ENCODE measurements around the gene ITPKB. TPM values are rescaled to one million over a fixed set of nuclear protein-coding genes. Genes with fewer than 3 reads are reported as not detected.

The ITPKB gene
- total RNA-seq, 1 experiment from 2014 or later, result 17.7 TPM

DNA sequence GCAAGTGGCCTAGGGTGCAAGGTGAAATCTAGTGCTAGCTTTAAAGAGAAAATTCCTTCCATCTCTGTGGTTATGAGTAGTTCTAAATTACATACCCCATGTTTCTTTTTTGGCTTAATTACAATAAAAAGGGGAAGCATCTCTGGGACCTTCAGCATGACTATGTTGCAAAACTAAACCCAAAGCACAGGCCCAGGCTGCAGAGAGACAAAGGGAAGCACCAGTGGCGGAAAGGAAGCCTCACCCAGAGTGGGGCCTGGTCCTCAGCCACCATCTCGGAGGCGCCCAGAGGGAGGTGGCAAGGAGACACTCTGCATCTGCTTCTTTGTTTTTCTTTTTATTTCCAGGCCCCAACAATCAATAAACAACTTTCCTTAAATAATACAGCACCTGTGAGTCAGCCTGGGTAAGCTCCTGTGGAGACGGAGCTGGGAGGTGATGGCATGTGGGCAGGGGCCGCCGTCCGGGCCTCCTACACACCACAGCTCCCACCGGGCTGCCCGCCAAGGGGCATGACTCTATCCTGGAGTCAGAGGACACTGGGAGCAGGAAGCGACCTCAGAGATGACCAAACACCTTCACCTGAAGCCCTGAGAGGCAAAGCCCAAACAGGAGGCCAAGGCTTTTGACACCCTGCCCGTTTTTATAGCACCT is 21.7 kb downstream of the ITPKB start:
- Histone ChIP-seq H3K79me2 (ENCODE audit: low read length) (peaks cover 4% of the 10 kb centered on the region; the same call in 1 of the 2 replicates), H3K36me3 (ENCODE audit: low read depth, low read length) (peaks cover 10% of the 10 kb centered on the region; the same call in 1 of the 2 replicates), H3K4me1 (ENCODE audit: insufficient read depth, low read length) (peaks cover 25% of the 10 kb centered on the region), H3K9ac (ENCODE audit: low read length) (no peak overlapping the region), H2AFZ (ENCODE audit: low read length) (no peak overlapping the region), H3F3A (ENCODE audit: low read length, unreplicated experiment) (no peaks in the 10 kb centered on the region), H3K9me2 (replicated peaks; ENCODE audit: low read length) (no peaks in the 10 kb centered on the region), H3K4me2 (ENCODE audit: low read length) (peak overlapping the region; percentile 5), H3K9me3 (ENCODE audit: low read length) (peaks cover 6% of the 10 kb centered on the region; the same call in 1 of the 2 replicates), H4K20me1 (ENCODE audit: low read length) (no peaks in the 10 kb centered on the region), H3K27me3 (ENCODE audit: low read length) (no peaks in the 10 kb centered on the region), H3K4me3 (ENCODE audit: low read length) (no peak overlapping the region), H3K27ac (ENCODE audit: low read length) (peak overlapping the region; percentile 8)
- DNase-seq (peak; percentile 71), ATAC-seq (peak; percentile 92)
- ChIA-PET POLR2A (ENCODE audit: unreplicated experiment) (no interaction called here), CTCF (interaction anchor here (0.7 kb wide), 1 partner anchor 23 kb away, joined by 4 read pairs; no protein-coding TSS in a partner anchor)
- TF ChIP-seq, protein P1, sequence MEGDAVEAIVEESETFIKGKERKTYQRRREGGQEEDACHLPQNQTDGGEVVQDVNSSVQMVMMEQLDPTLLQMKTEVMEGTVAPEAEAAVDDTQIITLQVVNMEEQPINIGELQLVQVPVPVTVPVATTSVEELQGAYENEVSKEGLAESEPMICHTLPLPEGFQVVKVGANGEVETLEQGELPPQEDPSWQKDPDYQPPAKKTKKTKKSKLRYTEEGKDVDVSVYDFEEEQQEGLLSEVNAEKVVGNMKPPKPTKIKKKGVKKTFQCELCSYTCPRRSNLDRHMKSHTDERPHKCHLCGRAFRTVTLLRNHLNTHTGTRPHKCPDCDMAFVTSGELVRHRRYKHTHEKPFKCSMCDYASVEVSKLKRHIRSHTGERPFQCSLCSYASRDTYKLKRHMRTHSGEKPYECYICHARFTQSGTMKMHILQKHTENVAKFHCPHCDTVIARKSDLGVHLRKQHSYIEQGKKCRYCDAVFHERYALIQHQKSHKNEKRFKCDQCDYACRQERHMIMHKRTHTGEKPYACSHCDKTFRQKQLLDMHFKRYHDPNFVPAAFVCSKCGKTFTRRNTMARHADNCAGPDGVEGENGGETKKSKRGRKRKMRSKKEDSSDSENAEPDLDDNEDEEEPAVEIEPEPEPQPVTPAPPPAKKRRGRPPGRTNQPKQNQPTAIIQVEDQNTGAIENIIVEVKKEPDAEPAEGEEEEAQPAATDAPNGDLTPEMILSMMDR (conservative IDR thresholded peaks at IDR 0.05; ENCODE audit: low read depth, low read length), result no peak
- no peak for TF ChIP-seq EZH2phosphoT487 (IDR thresholded peaks at IDR 0.05; ENCODE audit: borderline replicate concordance, low read length)
- TF ChIP-seq EZH2 (IDR thresholded peaks at IDR 0.05; ENCODE audit: low read length, unreplicated experiment), result no peak
- intact Hi-C loops (cut with micrococcal nuclease), result no loop called here
- BruUV-seq (replicated peaks), result no TSS peak

DNA sequence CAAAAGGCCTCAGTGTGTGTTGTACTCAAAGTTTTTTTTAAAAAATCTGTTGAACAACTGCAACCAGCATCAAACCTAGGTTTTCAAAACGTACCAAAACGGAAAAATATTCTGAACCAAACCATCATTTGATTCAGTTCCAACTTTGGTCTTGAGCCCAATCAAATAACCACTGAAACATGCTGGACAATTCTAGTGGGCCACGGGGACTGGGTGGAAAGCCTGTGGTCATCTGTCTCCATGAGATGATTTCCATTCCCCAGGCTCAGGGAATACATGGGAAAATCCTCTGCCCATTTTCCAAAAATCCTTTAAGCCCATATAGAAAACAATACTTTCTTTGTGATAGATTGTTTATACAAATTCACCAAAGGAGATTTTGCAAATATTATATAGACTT is 22.5 kb downstream of the ITPKB start:
- Histone ChIP-seq H4K20me1 (ENCODE audit: low read length) (no peaks in the 10 kb centered on the region), H3K4me3 (ENCODE audit: low read length) (no peak overlapping the region), H2AFZ (ENCODE audit: low read length) (no peak overlapping the region), H3K27ac (ENCODE audit: low read length) (no peak overlapping the region), H3F3A (ENCODE audit: low read length, unreplicated experiment) (no peaks in the 10 kb centered on the region), H3K36me3 (ENCODE audit: low read depth, low read length) (peaks cover 10% of the 10 kb centered on the region; the same call in 1 of the 2 replicates), H3K79me2 (ENCODE audit: low read length) (peaks cover 4% of the 10 kb centered on the region; the same call in 1 of the 2 replicates), H3K9me2 (replicated peaks; ENCODE audit: low read length) (no peaks in the 10 kb centered on the region), H3K9ac (ENCODE audit: low read length) (no peak overlapping the region), H3K9me3 (ENCODE audit: low read length) (peaks cover 6% of the 10 kb centered on the region; the same call in 1 of the 2 replicates), H3K4me1 (ENCODE audit: insufficient read depth, low read length) (peaks cover 25% of the 10 kb centered on the region), H3K4me2 (ENCODE audit: low read length) (no peak overlapping the region), H3K27me3 (ENCODE audit: low read length) (no peaks in the 10 kb centered on the region)
- ChIA-PET POLR2A (ENCODE audit: unreplicated experiment) (no interaction called here), CTCF (no interaction called here)
- ATAC-seq (no peak), DNase-seq (no peak)
- no TSS peak for BruUV-seq (replicated peaks)
- intact Hi-C loops (cut with micrococcal nuclease), result no loop called here
- TF ChIP-seq, protein P1 (conservative IDR thresholded peaks at IDR 0.05; ENCODE audit: low read depth, low read length), result no peak
- no peak for TF ChIP-seq EZH2 (IDR thresholded peaks at IDR 0.05; ENCODE audit: low read length, unreplicated experiment)
- TF ChIP-seq EZH2phosphoT487 (IDR thresholded peaks at IDR 0.05; ENCODE audit: borderline replicate concordance, low read length), result no peak

DNA sequence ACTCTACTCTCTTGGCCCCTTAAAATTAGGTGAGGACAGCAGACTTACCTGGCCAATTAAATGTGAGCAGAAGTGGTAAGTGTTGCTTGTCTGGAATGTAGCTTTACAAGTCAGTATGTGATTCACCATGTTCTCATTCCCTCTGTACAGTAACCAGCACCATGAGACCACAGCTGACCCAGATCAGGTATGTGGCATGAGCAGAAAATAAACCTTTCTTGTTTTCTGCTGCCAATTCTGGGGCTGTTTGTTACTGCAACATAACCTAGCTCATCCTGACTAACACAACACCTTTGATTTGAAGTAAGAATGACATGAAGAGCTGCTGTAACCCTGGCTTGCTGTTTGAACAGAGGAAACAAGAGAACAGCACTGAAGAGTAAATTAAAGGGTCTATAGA is 24.9 kb downstream of the ITPKB start:
- H4K20me1 ChIP-seq (ENCODE audit: low read length), result no peaks in the 10 kb centered on the region
- BruUV-seq (replicated peaks), result no TSS peak
- peaks cover 6% of the 10 kb centered on the region; the same call in 1 of the 2 replicates for H3K9me3 ChIP-seq (ENCODE audit: low read length)
- H3K9me2 ChIP-seq (replicated peaks; ENCODE audit: low read length), result no peaks in the 10 kb centered on the region
- no peaks in the 10 kb centered on the region for H3K27me3 ChIP-seq (ENCODE audit: low read length)
- peaks cover 30% of the 10 kb centered on the region for H3K4me1 ChIP-seq (ENCODE audit: insufficient read depth, low read length)
- ChIA-PET CTCF (interaction anchor here (0.7 kb wide), 1 partner anchor 52 kb away, joined by 3 read pairs; no protein-coding TSS in a partner anchor), POLR2A (ENCODE audit: unreplicated experiment) (interaction anchor here (1.1 kb wide), 1 partner anchor 52 kb away, joined by 3 read pairs; no protein-coding TSS in a partner anchor)
- TF ChIP-seq EZH2phosphoT487 (IDR thresholded peaks at IDR 0.05; ENCODE audit: borderline replicate concordance, low read length) (no peak), EZH2 (IDR thresholded peaks at IDR 0.05; ENCODE audit: low read length, unreplicated experiment) (no peak)
- DNase-seq (peak; percentile 83), ATAC-seq (peak; percentile 56)
- H3K27ac ChIP-seq (ENCODE audit: low read length), result no peak overlapping the region
- H3K4me2 ChIP-seq (ENCODE audit: low read length), result 0 out of 2 replicates have a peak overlapping the region, but pooled peaks have one; percentile 2
- H3K36me3 ChIP-seq (ENCODE audit: low read depth, low read length), result peaks cover 10% of the 10 kb centered on the region; the same call in 1 of the 2 replicates
- H3F3A ChIP-seq (ENCODE audit: low read length, unreplicated experiment), result no peaks in the 10 kb centered on the region
- H2AFZ ChIP-seq (ENCODE audit: low read length), result no peak overlapping the region
- intact Hi-C loops (cut with micrococcal nuclease), result no loop called here
- H3K4me3 ChIP-seq (ENCODE audit: low read length), result no peak overlapping the region
- no peak overlapping the region for H3K9ac ChIP-seq (ENCODE audit: low read length)
- H3K79me2 ChIP-seq (ENCODE audit: low read length), result peaks cover 4% of the 10 kb centered on the region; the same call in 1 of the 2 replicates

All from PC-3 (cell line).